ENCODE results near the gene MSI2. TPM values are rescaled to one million over a fixed set of nuclear protein-coding genes. Genes with fewer than 3 reads are reported as not detected.

MSI2 gene
- total RNA-seq, 1 donor from 2014 or later, result 26.6 TPM

- H3K4me3 ChIP-seq (ENCODE audit: low read depth, low read length), result no peak overlapping the region
- no peak for TF ChIP-seq CTCF (conservative IDR thresholded peaks at IDR 0.05; ENCODE audit: low read depth, low read length)
- DNase-seq (ENCODE audit: low read depth), result no peak
Observed at GRCh38 chr17:57275071-57275764, 18.9 kb downstream of the MSI2 start.

DNA sequence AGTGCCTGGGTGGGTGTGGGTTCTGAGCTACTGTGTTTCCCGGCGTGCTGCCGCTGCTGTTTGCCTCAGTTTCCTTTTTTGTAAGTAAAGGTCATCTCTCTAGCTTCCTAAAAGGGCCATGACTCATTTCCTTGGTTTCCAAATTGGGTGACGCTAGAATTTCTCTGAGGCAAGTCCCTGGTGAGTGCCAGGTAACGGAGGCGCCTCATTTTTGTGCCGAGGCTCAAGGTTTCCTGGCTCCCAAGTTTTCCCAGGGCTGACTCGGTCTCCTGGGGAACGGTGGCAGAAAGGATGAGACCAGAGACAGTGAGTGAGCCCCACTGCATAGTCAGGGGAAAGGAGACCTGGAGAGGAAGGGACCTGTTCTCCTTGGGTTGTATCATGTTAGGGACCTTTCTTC lies 20.3 kb downstream of the MSI2 start:
- no peak for DNase-seq (ENCODE audit: low read depth)
- no peak for TF ChIP-seq CTCF (conservative IDR thresholded peaks at IDR 0.05; ENCODE audit: low read depth, low read length)
- no peak overlapping the region for H3K4me3 ChIP-seq (ENCODE audit: low read depth, low read length)

- no peak overlapping the region for H3K4me3 ChIP-seq (ENCODE audit: low read depth, low read length)
- no peak for TF ChIP-seq CTCF (conservative IDR thresholded peaks at IDR 0.05; ENCODE audit: low read depth, low read length)
- DNase-seq (ENCODE audit: low read depth), result no peak
Observed at GRCh38 chr17:57277923-57278604, 21.7 kb downstream of the MSI2 start.

DNA sequence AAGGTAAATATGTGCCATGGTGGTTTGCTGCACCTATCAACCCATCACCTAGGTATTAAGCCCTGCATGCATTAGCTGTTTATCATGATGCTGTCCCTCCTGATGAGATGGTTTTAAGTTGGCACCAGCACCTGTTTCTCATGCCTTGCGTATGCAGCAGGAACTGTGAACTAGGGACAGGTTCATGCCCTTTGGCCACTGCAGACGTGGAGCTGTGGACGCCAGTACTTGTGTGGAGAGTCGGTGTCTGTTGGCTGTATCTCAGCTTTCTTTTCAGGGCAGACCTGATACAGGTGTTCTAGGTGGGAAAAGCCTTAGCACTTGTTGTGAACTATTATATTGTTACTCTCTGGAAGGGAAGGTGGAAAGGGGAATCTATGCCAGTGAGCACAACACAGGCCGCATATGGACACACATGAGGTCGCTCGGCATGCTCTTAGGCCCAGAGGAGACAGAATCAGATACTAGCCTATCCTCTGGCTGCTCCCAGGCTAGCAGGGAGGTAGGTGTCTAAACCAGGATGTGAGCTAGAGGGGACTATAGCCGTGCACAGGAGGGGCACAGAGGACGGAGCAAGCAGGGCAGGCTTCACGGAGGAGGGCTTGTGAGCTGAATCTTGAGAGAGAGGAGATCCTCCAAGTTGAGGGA lies 22.5 kb downstream of the MSI2 start:
- TF ChIP-seq CTCF (conservative IDR thresholded peaks at IDR 0.05; ENCODE audit: low read depth, low read length), result no peak
- no peak overlapping the region for H3K4me3 ChIP-seq (ENCODE audit: low read depth, low read length)
- no peak for DNase-seq (ENCODE audit: low read depth)

GRCh38 chr17:57279432-57279831 lies 23.1 kb downstream of the MSI2 start:
- H3K4me3 ChIP-seq (ENCODE audit: low read depth, low read length), result no peak overlapping the region
- no peak for DNase-seq (ENCODE audit: low read depth)
- TF ChIP-seq CTCF (conservative IDR thresholded peaks at IDR 0.05; ENCODE audit: low read depth, low read length), result no peak

DNA sequence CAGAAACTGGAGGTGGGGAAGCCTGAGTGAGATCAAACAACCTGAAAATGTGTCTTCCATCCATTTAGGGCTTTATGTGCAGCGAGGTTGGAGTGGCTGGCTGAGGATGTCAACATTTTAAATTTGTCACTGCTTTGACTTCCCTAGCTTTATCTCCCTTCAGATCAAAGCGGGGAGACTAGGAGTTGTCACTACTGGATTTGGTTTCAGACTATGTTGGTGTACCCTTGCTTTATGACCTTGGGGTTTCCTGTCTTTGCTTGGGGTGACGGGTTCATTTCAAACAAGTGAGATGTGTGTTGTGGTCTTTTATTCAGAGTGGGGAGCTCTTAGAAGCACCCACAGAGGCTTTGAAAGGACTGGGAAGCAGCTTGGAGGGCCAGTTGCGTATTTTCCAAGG lies 25.6 kb downstream of the MSI2 start:
- TF ChIP-seq CTCF (conservative IDR thresholded peaks at IDR 0.05; ENCODE audit: low read depth, low read length), result no peak

More for the DNA sequence above, 25.6 kb downstream of the MSI2 start:
- no peak overlapping the region for H3K4me3 ChIP-seq (ENCODE audit: low read depth, low read length)
- no peak for DNase-seq (ENCODE audit: low read depth)
